Smooth muscle cell (in vitro differentiated cells): ENCODE data around the gene PKD1L1. TPM values are rescaled to one million over a fixed set of nuclear protein-coding genes. Genes with fewer than 3 reads are reported as not detected.

ENCODE experiments used
- DNase-seq: peaks from one replicate; lab custom pipeline; 2025; ENCODE audit not compliant: unreplicated experiment; lab: John Stamatoyannopoulos, UW
- H2AFZ ChIP-seq: fragments of 200-600 bp; sonication (generic); 2 replicates; pipeline ENCODE4 v1.6.0; 2016; ENCODE audit warnings: antibody characterized with exemption, low read depth, mild to moderate bottlenecking
- H3F3A ChIP-seq: fragments of 200-600 bp; sonication (generic); 2 replicates; pipeline ENCODE4 v1.6.0; 2017; ENCODE audit warnings: antibody characterized with exemption, low read depth
- H3K27ac ChIP-seq: fragments of 200-600 bp; sonication (generic); 2 replicates; pipeline ENCODE4 v1.5.1; 2016; ENCODE audit warnings: low read depth, mild to moderate bottlenecking
- H3K27me3 ChIP-seq: fragments of 200-600 bp; sonication (generic); 2 replicates; pipeline ENCODE4 v1.6.1; 2016; ENCODE audit warnings: low read depth, mild to moderate bottlenecking
- H3K36me3 ChIP-seq: fragments of 200-600 bp; sonication (generic); 2 replicates; pipeline ENCODE4 v1.5.1; 2016; ENCODE audit warnings: low read depth
- H3K4me1 ChIP-seq: fragments of 200-600 bp; sonication (generic); 2 replicates; pipeline ENCODE4 v1.5.1; 2016; ENCODE audit warnings: low read depth
- H3K4me2 ChIP-seq: fragments of 200-600 bp; sonication (generic); 2 replicates; pipeline ENCODE4 v1.6.0; 2016; ENCODE audit warnings: mild to moderate bottlenecking
- H3K4me3 ChIP-seq: fragments of 200-600 bp; sonication (generic); 2 replicates; pipeline ENCODE4 v1.5.1; 2016; ENCODE audit warnings: mild to moderate bottlenecking
- H3K79me2 ChIP-seq: fragments of 200-600 bp; sonication (generic); 2 replicates; pipeline ENCODE4 v1.6.0; 2016; ENCODE audit warnings: low read depth, mild to moderate bottlenecking
- H3K9ac ChIP-seq: fragments of 200-600 bp; sonication (generic); 2 replicates; pipeline ENCODE4 v1.6.0; 2016; ENCODE audit warnings: low read depth
- H3K9me3 ChIP-seq: fragments of 200-600 bp; sonication (generic); replicated peaks from 2 replicates; pipeline ENCODE4 v1.5.1; 2016; ENCODE audit warnings: low read depth
- H4K20me1 ChIP-seq: fragments of 200-600 bp; sonication (generic); 2 replicates; pipeline ENCODE4 v1.6.0; 2016; ENCODE audit warnings: low read depth
- WGBS: methylation state at CpG from one replicate; pipeline ENCODE4 v1.1.7; 2016; ENCODE audit warnings: low lambda C conversion rate; 5-methylcytosine and 5-hydroxymethylcytosine counted together
- polyA plus RNA-seq: library from polyadenylated mRNA; unstranded; fragments of >200 nt; fragmentation: Nextera tagmentation; extraction: Ambion mirVana; gene quantifications from 2 replicates; pipeline ENCODE4 v1.2.1, GENCODE V29; 2016
- total RNA-seq: library from RNA; depleted of rRNA; stranded (reverse); fragments of >200 nt; gene quantifications from 2 replicates; pipeline ENCODE4 v1.2.3, GENCODE V29; 2014
- TF ChIP-seq, protein P1 (sequence below): fragments of 200-600 bp; sonication (generic); IDR thresholded peaks from 2 replicates; pipeline ENCODE4 v1.5.1; 2017; ENCODE audit warnings: borderline replicate concordance, mild to moderate bottlenecking, antibody characterized with exemption; ENCODE audit not compliant: insufficient read depth, poor library complexity, severe bottlenecking

Gene PKD1L1
- total and polyA plus RNA-seq, 2 experiments from 2014 or later: 0.04 to 0.06 TPM

DNA sequence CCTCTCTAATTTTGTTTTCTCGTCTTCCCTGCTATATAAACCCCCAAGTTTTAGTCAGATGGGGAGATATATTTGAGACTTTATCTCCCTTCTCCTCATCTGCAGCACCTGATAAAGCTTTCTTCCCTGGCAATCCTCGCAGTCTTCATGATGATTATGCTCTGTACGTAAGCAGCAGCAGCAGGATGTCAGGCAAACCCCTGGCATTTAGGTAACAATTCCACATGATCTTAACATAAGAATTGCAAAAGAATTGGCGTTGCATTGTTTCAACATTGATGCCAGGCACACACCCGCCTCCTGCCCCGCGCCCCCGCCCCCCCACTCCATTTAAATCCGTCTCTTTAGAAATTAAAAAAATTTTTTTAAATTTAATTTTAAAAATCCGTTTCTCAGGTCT, 6.1 kb downstream of the PKD1L1 start:
- Histone ChIP-seq H3K27ac (peak overlapping the region; percentile 77), H3F3A (no peaks in the 10 kb centered on the region)
- no peak for DNase-seq

GRCh38 chr7:47941136-47941844, 7.0 kb downstream of the PKD1L1 start:
- Histone ChIP-seq H3K36me3 (no peaks in the 10 kb centered on the region), H3K4me3 (no peak overlapping the region), H4K20me1 (no peaks in the 10 kb centered on the region), H3K4me1 (peaks cover 5% of the 10 kb centered on the region), H2AFZ (no peak overlapping the region), H3K9me3 (no peaks in the 10 kb centered on the region), H3K9ac (peak overlapping the region; percentile 48), H3K27ac (peak overlapping the region; percentile 77), H3K27me3 (no peaks in the 10 kb centered on the region), H3F3A (no peaks in the 10 kb centered on the region), H3K4me2 (peak overlapping the region; percentile 34), H3K79me2 (no peaks in the 10 kb centered on the region)
- no peak for DNase-seq
- 49% methylated on average over 9 of the region's 9 CpGs for WGBS
- TF ChIP-seq, protein P1, sequence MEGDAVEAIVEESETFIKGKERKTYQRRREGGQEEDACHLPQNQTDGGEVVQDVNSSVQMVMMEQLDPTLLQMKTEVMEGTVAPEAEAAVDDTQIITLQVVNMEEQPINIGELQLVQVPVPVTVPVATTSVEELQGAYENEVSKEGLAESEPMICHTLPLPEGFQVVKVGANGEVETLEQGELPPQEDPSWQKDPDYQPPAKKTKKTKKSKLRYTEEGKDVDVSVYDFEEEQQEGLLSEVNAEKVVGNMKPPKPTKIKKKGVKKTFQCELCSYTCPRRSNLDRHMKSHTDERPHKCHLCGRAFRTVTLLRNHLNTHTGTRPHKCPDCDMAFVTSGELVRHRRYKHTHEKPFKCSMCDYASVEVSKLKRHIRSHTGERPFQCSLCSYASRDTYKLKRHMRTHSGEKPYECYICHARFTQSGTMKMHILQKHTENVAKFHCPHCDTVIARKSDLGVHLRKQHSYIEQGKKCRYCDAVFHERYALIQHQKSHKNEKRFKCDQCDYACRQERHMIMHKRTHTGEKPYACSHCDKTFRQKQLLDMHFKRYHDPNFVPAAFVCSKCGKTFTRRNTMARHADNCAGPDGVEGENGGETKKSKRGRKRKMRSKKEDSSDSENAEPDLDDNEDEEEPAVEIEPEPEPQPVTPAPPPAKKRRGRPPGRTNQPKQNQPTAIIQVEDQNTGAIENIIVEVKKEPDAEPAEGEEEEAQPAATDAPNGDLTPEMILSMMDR: no peak

More for the DNA sequence above, 6.1 kb downstream of the PKD1L1 start:
- no peaks in the 10 kb centered on the region for H3K27me3 ChIP-seq
- TF ChIP-seq, protein P1: no peak
- H3K36me3 ChIP-seq: no peaks in the 10 kb centered on the region
- H2AFZ ChIP-seq: no peak overlapping the region
- H3K4me2 ChIP-seq: peak overlapping the region; percentile 3
- no peaks in the 10 kb centered on the region for H3K9me3 ChIP-seq
- H4K20me1 ChIP-seq: no peaks in the 10 kb centered on the region
- H3K4me1 ChIP-seq: peaks cover 5% of the 10 kb centered on the region
- WGBS: 82% methylated on average over 10 of the region's 10 CpGs
- H3K4me3 ChIP-seq: no peak overlapping the region
- H3K9ac ChIP-seq: peak overlapping the region; percentile 3
- no peaks in the 10 kb centered on the region for H3K79me2 ChIP-seq

GRCh38 chr7:47940088-47941013, 7.9 kb downstream of the PKD1L1 start:
- H3K36me3 ChIP-seq: no peaks in the 10 kb centered on the region
- H3K79me2 ChIP-seq: no peaks in the 10 kb centered on the region
- H3K4me3 ChIP-seq: no peak overlapping the region
- WGBS: 66% methylated on average over 14 of the region's 14 CpGs
- no peak overlapping the region for H3K9ac ChIP-seq
- no peaks in the 10 kb centered on the region for H4K20me1 ChIP-seq
- H2AFZ ChIP-seq: no peak overlapping the region
- no peak for DNase-seq
- no peaks in the 10 kb centered on the region for H3K9me3 ChIP-seq
- H3K4me1 ChIP-seq: peaks cover 5% of the 10 kb centered on the region
- TF ChIP-seq, protein P1: no peak
- no peaks in the 10 kb centered on the region for H3K27me3 ChIP-seq
- peak overlapping the region; percentile 77 for H3K27ac ChIP-seq
- no peaks in the 10 kb centered on the region for H3F3A ChIP-seq
- peak overlapping the region; percentile 34 for H3K4me2 ChIP-seq
